SK-N-DZ (cell line): ENCODE measurements around the gene ANKFN1.

Source experiments
- DNase-seq: peaks from one replicate; pipeline ENCODE4 v3.0.0-alpha.2; 2015; ENCODE audit warnings: low spot score

ANKFN1 gene

GRCh38 chr17:56142781-56143180 lies 10.5 kb upstream of the ANKFN1 start:
- DNase-seq, result no peak

- DNase-seq, result peak; percentile 3
These were observed 9.1 kb upstream of the ANKFN1 start for GRCh38 chr17:56144223-56144622.

GRCh38 chr17:56146534-56146933 lies 6.7 kb upstream of the ANKFN1 start:
- no peak for DNase-seq

GRCh38 chr17:56148333-56148732 lies 4.9 kb upstream of the ANKFN1 start:
- no peak for DNase-seq

GRCh38 chr17:56149266-56150036 lies 3.8 kb upstream of the ANKFN1 start:
- no peak for DNase-seq

GRCh38 chr17:56150649-56151048 lies 2.6 kb upstream of the ANKFN1 start:
- no peak for DNase-seq

- no peak for DNase-seq
These were observed 4.6 kb downstream of the ANKFN1 start for GRCh38 chr17:56157845-56158244.

- DNase-seq, result no peak
These were observed 5.1 kb downstream of the ANKFN1 start for GRCh38 chr17:56158344-56158743.

GRCh38 chr17:56158915-56159825 lies 5.9 kb downstream of the ANKFN1 start:
- no peak for DNase-seq

- DNase-seq, result no peak
These were observed 6.6 kb downstream of the ANKFN1 start for GRCh38 chr17:56159826-56160380.

- DNase-seq, result no peak
These were observed 7.1 kb downstream of the ANKFN1 start for GRCh38 chr17:56160422-56160821.

GRCh38 chr17:56165072-56165641 lies 11.9 kb downstream of the ANKFN1 start:
- DNase-seq, result no peak

GRCh38 chr17:56167491-56167890 lies 14.2 kb downstream of the ANKFN1 start:
- DNase-seq, result no peak

GRCh38 chr17:56169621-56170020 lies 16.3 kb downstream of the ANKFN1 start:
- DNase-seq, result no peak

GRCh38 chr17:56171186-56171959 lies 18.1 kb downstream of the ANKFN1 start:
- DNase-seq, result no peak

GRCh38 chr17:56172517-56172982 lies 19.3 kb downstream of the ANKFN1 start:
- no peak for DNase-seq

GRCh38 chr17:56173026-56173425 lies 19.8 kb downstream of the ANKFN1 start:
- no peak for DNase-seq

GRCh38 chr17:56173958-56174835 lies 20.9 kb downstream of the ANKFN1 start:
- no peak for DNase-seq

- DNase-seq, result no peak
These were observed 22.2 kb downstream of the ANKFN1 start for GRCh38 chr17:56175299-56175955.

GRCh38 chr17:56176091-56176490 lies 22.8 kb downstream of the ANKFN1 start:
- no peak for DNase-seq
